ENCODE measurements around the gene TAOK1.

The TAOK1 gene

DNA sequence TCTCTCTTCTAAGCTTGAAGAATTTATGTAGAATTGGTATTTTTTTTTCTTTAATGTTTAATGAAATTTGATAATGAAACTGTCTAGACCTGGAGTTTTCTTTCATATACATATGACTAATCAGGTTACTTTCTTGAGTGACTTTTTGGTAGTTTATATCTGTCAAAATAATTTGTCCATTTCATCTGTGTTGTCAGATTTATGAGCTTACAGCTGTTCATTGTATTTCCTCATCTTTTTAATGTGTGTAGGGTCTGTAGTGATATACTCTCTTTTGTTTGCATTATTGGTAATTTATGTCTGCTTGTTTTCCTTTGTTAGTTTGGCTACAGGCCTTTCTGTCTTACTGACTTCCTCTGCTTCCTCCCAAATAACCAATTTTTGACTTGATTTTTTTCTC is 55.7 kb downstream of the TAOK1 start:
- DNase-seq (ENCODE audit: extremely low read depth, insufficient read length) = no peak
- H3K27me3 ChIP-seq (replicated peaks; ENCODE audit: control insufficient read depth, insufficient read depth, low read length) = no peaks in the 10 kb centered on the region
- TF ChIP-seq CTCF (IDR thresholded peaks at IDR 0.05; ENCODE audit: insufficient read depth, low read length, poor library complexity, severe bottlenecking) = no peak
- H3K4me3 ChIP-seq (replicated peaks; ENCODE audit: low read depth, low read length) = no peak overlapping the region
- peaks cover 1% of the 10 kb centered on the region for H3K36me3 ChIP-seq (ENCODE audit: control insufficient read depth, insufficient read depth, low read length)

- no peak for TF ChIP-seq CTCF (IDR thresholded peaks at IDR 0.05; ENCODE audit: insufficient read depth, low read length, poor library complexity, severe bottlenecking)
- Histone ChIP-seq H3K4me3 (replicated peaks; ENCODE audit: low read depth, low read length) (no peak overlapping the region), H3K27me3 (replicated peaks; ENCODE audit: control insufficient read depth, insufficient read depth, low read length) (no peaks in the 10 kb centered on the region), H3K36me3 (ENCODE audit: control insufficient read depth, insufficient read depth, low read length) (peaks cover 3% of the 10 kb centered on the region)
- no peak for DNase-seq (ENCODE audit: extremely low read depth, insufficient read length)
Observed at GRCh38 chr17:29449865-29450671, 59.9 kb downstream of the TAOK1 start.

- H3K4me3 ChIP-seq (replicated peaks; ENCODE audit: low read depth, low read length) = no peak overlapping the region
- H3K27me3 ChIP-seq (replicated peaks; ENCODE audit: control insufficient read depth, insufficient read depth, low read length) = no peaks in the 10 kb centered on the region
- no peak for TF ChIP-seq CTCF (IDR thresholded peaks at IDR 0.05; ENCODE audit: insufficient read depth, low read length, poor library complexity, severe bottlenecking)
- peaks cover 3% of the 10 kb centered on the region for H3K36me3 ChIP-seq (ENCODE audit: control insufficient read depth, insufficient read depth, low read length)
- no peak for DNase-seq (ENCODE audit: extremely low read depth, insufficient read length)
Observed at GRCh38 chr17:29451121-29451742, 61.1 kb downstream of the TAOK1 start.

DNA sequence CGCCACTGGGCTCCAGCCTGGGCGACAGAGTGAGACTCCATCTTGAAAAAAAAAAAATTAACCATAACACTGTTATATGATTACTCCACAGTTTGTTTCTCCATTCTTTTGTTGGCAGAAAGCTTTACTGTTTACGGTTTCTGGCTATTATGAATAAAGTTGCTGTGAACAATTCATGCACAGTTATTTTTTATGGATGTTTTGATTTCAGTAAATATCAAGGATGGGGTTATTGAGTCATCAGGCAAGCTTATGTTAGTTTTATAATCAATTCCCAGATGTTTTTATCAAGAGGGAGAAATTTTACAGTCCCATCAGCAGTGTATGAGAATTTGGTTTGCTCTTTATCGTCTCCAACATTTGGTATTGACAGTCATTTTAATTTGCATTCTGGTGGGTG is 67.9 kb downstream of the TAOK1 start:
- Histone ChIP-seq H3K4me3 (replicated peaks; ENCODE audit: low read depth, low read length) (no peak overlapping the region), H3K36me3 (ENCODE audit: control insufficient read depth, insufficient read depth, low read length) (no peaks in the 10 kb centered on the region; the same call in none of the 2 replicates), H3K27me3 (replicated peaks; ENCODE audit: control insufficient read depth, insufficient read depth, low read length) (no peaks in the 10 kb centered on the region)
- no peak for TF ChIP-seq CTCF (IDR thresholded peaks at IDR 0.05; ENCODE audit: insufficient read depth, low read length, poor library complexity, severe bottlenecking)
- no peak for DNase-seq (ENCODE audit: extremely low read depth, insufficient read length)

GRCh38 chr17:29461483-29462206 is 71.5 kb downstream of the TAOK1 start:
- no peaks in the 10 kb centered on the region for H3K27me3 ChIP-seq (replicated peaks; ENCODE audit: control insufficient read depth, insufficient read depth, low read length)
- DNase-seq (ENCODE audit: extremely low read depth, insufficient read length) = no peak
- no peak overlapping the region for H3K4me3 ChIP-seq (replicated peaks; ENCODE audit: low read depth, low read length)
- no peaks in the 10 kb centered on the region; the same call in 1 of the 2 replicates for H3K36me3 ChIP-seq (ENCODE audit: control insufficient read depth, insufficient read depth, low read length)
- no peak for TF ChIP-seq CTCF (IDR thresholded peaks at IDR 0.05; ENCODE audit: insufficient read depth, low read length, poor library complexity, severe bottlenecking)

Measured in GM06990 (cell line).